Measurements from ENCODE around the gene CRLF3.
"Not testable (repeated sequence)": the region's sequence is repeated elsewhere in the genome, so short reads cannot be mapped to it uniquely, and the experiment has no call there.

Gene CRLF3

DNA sequence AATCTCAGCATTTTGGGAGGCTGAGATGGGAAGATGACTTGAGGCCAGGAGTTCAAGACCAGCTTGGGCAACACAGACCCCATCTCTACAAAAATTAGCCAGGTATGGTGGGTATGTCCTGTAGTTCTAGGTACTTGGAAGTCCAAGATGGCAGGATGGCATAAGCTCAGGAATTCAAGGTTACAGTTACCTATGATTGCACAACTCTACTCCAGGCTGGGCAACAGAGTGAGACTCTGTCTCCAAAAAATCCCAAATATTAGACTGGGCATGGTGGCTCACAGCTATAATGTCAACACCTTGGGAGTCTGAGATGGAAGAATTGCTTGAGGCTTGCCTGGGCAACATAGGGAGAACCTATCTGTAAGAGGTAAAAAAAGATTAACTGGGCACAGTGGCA is 63.4 kb downstream of the CRLF3 start:
- no peak overlapping the region for H3K4me3 ChIP-seq (ENCODE audit: low read depth, low read length)
- TF ChIP-seq, protein P1, sequence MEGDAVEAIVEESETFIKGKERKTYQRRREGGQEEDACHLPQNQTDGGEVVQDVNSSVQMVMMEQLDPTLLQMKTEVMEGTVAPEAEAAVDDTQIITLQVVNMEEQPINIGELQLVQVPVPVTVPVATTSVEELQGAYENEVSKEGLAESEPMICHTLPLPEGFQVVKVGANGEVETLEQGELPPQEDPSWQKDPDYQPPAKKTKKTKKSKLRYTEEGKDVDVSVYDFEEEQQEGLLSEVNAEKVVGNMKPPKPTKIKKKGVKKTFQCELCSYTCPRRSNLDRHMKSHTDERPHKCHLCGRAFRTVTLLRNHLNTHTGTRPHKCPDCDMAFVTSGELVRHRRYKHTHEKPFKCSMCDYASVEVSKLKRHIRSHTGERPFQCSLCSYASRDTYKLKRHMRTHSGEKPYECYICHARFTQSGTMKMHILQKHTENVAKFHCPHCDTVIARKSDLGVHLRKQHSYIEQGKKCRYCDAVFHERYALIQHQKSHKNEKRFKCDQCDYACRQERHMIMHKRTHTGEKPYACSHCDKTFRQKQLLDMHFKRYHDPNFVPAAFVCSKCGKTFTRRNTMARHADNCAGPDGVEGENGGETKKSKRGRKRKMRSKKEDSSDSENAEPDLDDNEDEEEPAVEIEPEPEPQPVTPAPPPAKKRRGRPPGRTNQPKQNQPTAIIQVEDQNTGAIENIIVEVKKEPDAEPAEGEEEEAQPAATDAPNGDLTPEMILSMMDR (IDR thresholded peaks at IDR 0.05; ENCODE audit: low read depth, low read length): no peak

DNA sequence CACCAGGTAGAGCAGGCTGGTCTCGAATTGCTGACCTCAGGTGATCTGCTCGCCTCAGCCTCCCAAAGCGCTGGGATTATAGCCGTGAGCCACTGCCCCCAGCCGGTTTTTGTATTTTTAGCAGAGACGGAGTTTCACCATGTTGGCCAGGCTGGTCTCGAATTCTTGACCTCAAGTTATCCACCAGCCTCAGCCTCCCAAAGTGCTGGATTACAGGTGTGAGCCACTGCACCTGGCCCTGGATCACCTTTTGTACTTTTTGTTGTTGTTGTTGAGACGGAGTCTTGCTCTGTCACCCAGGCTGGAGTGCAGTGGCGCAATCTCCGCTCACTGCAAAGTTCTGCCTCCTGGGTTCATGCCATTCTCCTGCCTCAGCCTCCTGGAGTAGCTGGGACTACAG is 71.2 kb downstream of the CRLF3 start:
- not testable (repeated sequence) for H3K4me3 ChIP-seq (ENCODE audit: low read depth, low read length)

DNA sequence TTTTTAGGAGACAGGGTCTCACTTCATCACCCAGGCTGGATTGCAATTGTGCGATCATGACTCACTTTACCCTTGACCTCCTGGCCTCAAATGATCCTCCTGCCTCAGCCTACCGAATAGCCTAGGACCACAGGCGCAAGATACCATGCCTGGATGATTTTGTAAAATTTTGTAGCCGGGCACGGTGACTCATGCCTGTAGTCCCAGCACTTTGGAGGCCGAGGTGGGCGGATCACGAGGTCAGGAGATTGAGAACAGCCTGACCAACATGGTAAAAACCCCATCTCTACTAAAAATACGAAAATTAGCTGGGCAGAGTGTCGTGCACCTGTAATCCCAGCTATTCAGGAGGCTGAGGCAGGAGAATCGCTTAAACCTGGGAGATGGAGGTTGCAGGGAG is 73.5 kb downstream of the CRLF3 start:
- not testable (repeated sequence) for H3K4me3 ChIP-seq (ENCODE audit: low read depth, low read length)

DNA sequence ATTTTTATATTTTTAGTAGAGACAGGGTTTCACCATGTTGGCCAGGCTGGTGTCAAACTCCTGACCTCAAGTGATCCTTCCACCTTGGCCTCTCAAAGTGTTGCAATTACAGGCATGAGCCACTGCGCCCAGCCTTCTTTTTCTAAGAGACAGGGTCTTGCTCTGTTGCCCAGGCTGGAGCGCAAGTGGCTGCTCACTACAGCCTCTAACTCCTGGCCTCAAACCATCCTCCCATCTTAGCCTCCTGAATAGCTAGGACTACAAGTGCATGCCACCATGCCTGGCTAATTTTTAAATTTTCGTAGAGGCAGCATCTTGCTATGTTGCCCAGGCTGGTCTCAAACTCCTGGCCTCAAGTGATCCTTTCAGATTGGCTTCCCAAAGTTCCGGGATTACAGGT is 76.9 kb downstream of the CRLF3 start:
- H3K4me3 ChIP-seq (ENCODE audit: low read depth, low read length): not testable (repeated sequence)

DNA sequence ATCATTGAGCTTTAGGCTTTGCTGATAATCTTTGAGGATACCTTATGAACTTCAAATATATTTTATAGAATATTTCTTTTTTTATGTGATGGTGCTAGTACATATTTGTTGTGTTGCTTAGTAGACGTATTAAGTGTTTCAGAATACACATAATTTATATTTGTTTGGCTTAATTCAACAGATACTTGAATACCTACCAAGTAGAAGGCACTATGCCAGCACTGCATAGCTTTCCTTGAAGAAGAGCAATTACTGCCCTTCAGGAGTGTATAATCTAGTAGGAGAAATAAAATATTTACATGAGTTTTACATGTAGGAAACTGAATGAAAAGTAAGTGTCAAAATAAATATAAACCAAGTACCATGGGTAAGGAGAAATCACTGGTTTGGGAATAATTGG is 81.8 kb downstream of the CRLF3 start:
- not testable (repeated sequence) for H3K4me3 ChIP-seq (ENCODE audit: low read depth, low read length)

DNA sequence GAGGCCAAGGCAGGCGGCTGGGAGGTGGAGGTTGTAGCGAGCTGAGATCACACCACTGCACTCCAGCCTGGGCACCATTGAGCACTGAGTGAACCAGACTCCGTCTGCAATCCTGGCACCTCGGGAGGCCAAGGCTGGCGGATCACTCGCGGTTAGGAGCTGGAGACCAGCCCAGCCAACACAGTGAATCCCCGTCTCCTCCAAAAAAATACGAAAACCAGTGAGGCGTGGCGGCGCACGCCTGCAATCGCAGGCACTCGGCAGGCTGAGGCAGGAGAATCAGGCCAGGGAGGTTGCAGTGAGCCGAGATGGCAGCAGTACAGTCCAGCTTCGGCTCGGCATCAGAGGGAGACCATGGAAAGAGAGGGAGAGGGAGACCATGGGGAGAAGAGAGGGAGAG is 88.1 kb downstream of the CRLF3 start:
- not testable (repeated sequence) for H3K4me3 ChIP-seq (ENCODE audit: low read depth, low read length)

DNA sequence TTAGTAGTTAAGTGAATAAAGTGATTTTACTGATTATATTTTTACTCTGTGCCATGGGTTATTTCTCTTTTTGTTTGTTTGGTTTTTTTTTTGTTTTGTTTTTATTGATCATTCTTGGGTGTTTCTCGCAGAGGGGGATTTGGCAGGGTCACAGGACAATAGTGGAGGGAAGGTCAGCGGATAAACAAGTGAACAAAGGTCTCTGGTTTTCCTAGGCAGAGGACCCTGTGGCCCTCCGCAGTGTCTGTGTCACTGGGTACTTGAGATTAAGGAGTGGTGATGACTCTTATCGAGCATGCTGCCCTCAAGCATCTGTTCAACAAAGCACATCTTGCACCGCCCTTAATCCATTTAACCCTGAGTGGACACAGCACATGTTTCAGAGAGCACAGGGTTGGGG is 88.8 kb downstream of the CRLF3 start:
- H3K4me3 ChIP-seq (ENCODE audit: low read depth, low read length): not testable (repeated sequence)

DNA sequence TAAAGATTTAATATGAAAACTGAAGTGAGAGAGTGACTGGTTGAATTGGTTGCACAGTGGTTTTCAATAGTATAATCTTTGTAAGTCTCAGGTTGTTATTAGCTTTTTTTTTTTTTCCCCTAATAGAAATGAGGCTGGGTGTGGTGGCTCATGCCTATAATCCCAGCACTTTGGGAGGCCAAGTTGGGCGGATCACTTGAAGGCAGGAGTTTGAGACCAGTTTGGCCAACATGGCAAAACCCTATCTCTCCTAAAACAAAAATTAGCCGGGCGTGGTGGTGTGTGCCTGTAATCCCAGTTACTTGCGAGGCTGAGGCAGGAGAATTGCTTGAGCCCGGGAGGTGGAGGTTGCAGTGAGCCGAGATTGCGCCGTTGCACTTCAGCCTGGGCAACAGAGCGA is 89.3 kb downstream of the CRLF3 start:
- H3K4me3 ChIP-seq (ENCODE audit: low read depth, low read length): not testable (repeated sequence)

DNA sequence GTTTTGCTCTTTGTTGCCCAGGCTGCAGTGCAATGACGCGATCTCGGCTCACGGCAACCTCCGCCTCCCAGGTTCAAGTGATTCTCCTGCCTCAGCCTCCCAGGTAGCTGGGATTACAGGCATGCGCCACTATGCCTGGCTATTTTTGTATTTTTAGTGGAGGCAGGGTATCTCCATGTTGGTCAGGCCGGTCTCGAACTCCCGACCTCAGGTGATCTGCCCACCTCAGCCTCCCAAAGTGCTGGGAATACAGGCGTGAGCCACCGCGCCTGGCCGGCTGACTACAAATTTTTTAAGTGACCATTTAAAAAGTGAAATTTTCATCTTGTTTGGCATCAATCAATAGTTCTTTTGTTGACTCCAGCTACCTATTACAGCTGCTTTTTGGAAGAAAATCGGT is 90.3 kb downstream of the CRLF3 start:
- not testable (repeated sequence) for H3K4me3 ChIP-seq (ENCODE audit: low read depth, low read length)
